DMS114 treated with DMSO at 0.1 percent for 48 hours (cell line): ENCODE data around the gene NOXO1.
"Not testable (repeated sequence)": the region's sequence is repeated elsewhere in the genome, so short reads cannot be mapped to it uniquely, and the experiment has no call there.

ENCODE experiments used
- DNase-seq: peaks from one replicate; lab custom pipeline; 2025; ENCODE audit not compliant: unreplicated experiment; lab: John Stamatoyannopoulos, UW

NOXO1 gene

DNA sequence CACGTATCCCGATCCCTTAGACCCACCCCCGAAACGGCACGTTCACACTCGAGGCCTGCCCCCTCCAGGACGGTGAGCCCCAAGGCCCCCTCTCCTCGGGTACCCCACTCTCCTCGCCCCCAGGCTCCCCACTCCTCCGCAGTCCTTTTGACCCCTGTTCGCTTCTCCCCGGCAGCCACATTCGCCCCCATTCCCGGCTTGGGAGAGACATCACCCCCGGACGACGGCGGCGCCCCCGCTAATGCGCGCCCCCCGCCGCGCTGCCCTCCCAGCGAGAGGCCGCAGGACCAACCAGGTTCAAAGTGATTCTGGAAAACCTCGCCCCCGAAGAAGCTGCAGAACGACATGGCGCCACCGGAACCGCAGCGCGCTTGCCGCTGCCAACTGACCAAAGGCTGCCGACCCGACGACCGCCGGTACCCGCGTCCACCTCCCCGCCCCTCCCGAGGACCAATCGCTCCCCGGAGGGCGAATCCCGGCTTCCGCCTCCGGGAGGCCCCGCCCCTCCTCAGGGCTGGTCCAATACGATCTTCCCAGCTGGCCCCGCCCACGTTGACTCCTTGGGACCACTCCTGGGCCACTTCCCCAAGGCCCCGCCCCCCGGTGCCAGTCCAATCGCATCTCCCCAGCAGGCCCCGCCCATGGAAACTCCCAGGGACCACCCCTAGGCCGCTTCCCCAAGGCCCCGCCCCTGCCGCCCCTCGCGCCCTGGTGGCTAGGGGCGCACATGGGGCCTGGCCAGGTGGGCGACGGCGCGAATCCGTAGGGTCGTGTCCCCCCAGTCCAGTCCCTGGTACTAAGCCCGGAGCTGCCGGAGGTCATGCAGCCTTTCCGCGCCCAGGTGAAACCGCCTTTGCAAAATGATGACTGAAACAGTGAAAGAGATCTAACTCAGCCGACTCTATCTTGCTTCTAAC, 38.2 kb downstream of the NOXO1 start, which contains the start of gene MSRB1:
Gene MSRB1, minus strand, starts transcription at position 390 of the 917 bp plus-strand sequence. Its CDS starts 43 bp downstream, at position 347.
- DNase-seq = peak; percentile 96

DNA sequence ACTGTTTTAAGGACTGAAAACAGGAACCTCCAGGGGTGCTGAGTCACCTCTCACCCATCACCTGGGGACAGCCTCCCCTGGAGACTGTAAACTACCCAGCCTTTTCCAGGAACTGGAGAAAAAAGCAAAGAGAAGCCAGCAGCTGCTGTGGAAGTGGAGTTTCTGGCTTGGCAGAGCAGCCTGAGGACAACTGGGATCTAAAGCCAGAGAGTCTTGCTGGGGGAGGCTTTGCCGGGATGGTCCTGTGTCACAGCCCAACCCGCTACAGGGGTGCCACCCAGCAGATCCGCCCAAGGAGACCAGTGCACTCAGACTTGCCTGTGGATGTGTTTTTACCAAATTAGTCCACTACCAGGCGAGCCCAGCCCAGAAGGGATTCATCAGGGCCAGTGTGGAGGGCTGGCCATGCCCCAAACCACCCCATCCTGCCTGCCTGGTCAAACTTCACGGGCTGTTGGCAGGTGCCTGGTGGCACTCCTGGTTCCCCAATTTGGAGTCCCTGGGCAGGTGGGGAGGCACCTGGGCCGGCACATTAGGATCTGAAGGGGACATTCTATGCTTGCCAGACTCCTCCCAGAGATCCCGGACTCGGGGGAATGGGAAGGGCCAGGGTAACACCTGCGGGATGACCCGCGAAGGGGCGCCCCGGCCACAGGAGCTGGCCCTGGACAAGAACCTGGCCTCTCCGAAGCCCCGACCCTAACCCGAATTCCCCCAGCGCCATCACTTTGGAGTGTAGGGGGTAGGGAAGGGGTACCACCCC, 39.0 kb downstream of the NOXO1 start:
- DNase-seq = no peak

DNA sequence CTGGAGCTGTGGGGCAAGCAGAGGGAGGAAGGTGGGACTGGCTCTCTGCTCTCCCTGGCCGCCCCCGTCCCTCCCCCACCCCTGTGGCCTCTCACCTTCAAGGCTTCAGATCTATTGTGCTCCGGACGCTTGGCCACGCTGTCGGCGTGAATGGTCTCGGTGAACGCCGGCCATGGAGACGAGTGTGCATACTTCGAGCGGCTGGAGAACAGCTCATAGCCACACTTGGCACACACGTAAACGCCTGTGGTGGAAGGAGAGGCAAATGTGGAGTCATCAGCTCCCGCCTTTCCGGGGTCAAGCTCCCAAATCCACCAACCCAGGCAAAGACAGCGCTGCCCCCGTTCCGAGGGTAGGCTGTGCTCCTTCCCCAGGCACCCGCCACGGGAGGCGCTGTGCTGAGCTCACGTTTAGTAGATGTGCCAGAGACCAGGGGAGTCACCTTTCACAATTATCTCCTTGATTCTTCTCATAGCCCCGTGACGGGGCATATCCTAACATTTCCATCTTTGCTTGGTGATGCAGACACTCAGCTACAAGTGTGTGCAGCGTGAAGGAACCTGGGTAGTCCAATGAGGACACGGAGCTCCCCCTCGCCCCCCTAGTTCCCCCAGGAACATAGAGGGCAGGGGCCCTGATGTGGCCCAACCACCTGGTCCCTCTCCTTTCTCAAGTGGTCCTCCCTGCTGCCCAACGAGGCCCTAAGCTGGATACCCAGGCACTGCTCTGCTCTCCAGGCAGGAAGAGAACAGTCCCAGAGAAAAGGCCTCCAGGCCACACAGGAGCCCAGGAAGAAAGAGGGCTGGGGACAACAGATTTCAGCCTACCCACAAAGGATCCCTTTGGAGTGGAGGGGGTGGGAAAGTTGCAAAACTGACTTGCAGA, 39.9 kb downstream of the NOXO1 start:
- no peak for DNase-seq

DNA sequence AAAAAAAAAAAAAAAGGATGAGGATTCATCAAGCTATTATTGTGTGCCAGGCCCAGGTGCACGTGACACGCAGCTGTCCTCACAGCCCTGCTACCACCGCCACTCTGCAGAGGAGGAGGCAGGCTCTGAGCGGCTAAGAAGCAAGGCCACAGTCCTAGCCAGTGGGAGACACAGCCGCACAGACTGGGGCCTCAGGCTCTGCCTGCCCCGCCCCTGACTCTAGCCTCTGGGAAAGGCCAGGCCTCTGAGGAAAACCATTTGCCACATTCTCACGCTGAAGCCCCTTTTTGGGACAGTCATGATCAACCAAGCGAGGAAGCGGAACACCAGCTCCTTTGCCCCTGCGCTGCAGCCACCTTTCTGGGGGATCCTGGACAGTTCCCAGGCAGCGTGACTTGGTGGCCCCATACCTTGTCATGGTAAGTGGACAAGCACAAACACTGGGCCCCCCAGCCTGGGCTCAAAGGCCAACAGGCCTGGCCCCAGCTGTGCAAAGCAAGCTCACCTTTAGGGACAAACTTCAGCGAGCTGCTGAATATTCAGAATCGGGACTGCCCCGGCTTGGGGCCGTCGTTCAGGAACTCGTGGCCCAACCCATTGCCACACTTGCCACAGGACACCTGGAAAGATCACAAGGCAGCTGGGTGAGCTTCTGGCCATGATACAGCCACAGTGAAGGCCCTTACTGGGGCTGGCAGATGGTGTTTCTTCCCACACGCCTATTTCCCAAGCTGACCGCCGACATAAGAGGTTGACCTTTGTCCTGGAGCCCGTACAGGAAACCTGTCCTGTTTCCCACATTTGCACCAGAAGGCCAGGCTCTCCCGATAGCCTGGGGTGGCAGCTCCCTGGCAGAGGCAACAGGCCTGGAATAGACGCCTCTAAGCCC, 40.8 kb downstream of the NOXO1 start:
- DNase-seq = no peak

DNA sequence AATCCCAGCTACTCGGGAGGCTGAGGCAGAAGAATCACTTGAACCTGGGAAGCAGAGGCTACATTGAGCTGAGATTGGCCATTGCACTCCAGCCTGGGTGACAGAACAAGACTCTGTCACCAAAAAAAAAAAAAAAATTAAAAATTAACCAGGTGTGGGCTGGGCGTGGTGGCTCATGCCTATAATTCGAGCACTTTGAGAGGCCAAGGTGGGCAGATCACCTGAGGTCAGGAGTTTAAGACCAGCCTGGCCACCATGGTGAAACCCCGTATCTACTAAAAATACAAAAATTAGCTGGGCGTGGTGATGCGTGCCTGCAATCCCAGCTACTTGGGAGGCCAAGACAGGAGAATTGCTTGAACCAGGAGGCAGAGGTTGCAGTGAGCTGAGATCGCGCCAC, 41.4 kb downstream of the NOXO1 start:
- DNase-seq = not testable (repeated sequence)

DNA sequence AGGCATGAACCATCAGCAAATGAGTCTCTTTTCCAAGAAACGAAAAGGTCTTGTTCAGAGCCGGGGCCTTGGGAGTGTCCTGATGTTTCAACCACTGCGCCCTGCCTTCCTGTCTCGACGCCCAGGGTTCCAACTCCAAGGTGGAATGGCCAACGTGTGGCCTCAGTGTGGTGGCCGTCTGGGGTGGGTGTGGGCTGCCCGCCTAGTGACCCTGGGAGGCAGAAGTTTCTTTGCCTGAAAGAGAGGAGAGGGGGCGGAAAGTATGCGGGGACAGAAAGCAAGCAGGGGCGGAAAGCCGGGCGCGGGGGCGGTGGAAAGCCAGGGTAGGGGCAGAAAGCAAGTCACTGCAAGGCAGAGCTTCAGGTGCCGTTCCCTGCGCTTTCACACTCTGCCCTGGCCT, 42.4 kb downstream of the NOXO1 start:
- DNase-seq = no peak

DNA sequence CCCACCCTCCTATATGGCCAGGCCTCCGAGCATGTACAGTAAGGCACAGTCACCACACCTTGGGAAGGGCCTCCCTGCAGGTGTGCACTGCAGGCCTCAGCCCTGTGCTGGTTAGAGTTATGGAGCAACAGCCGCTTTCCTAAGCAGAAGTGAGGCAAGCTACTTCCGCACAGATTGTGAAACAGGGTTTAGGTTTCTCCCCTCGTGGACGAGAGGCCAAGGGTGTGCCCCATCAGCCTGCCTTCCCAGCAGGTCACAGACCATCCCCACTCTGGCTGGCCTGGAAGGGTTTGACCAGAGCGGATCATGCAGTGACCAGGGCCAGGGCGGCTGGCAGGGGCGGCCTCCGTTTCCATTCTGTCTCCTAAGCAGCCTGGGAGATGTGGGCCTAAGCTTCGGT, 43.0 kb downstream of the NOXO1 start:
- no peak for DNase-seq

DNA sequence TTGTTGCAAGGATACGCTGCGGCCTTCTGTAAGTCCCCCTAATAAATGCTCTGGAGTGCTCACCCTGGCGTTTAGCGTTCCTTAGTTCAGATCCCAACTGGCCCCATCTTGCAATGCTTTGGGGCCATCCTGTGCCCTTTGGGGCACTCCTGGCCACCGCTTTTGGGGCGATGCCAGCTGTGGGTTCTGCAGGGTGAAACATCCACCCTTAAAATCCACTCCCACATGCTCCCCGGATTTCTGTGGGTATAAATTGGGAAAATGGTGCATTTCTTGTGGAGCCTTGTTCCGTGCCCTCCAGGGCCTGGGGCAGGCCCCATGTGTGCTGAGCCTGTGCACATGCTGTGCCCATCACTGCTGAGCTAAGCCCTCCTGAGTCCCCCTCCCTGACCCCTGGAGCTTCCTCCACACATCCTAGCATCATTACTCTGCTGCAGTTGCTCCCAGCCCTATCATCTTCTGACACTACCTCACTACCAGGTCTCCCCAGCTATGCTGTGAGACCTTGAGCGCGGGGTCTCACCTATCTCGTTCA, 44.3 kb downstream of the NOXO1 start:
- no peak for DNase-seq

DNA sequence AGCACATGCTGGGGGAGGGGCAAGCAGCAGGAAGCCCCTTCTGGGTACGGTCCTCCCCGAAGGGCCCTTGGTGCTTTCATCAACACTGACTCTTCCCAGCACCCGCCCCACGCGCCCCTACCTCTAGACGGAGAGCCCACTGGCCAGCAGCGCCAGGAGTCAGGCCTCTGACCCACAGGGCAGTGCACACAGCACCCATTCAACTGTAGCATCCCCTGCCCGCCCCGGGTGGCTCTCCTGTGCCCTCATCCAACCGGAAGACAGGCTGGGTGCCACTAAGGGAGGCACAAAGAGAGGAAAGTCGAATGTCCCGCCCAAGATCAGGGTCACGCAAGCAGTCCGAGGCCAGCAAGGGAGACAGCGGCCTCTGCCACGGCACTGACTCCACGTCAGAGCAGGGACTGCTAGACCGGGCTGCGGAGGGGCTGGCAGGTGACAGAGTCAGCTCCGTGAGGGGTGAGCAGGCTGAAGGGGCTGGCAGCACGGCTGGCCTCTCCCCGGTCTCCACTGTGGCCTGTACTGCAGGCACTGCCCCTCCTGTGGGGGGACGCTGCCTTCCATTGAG, 48.1 kb downstream of the NOXO1 start:
- DNase-seq = no peak

DNA sequence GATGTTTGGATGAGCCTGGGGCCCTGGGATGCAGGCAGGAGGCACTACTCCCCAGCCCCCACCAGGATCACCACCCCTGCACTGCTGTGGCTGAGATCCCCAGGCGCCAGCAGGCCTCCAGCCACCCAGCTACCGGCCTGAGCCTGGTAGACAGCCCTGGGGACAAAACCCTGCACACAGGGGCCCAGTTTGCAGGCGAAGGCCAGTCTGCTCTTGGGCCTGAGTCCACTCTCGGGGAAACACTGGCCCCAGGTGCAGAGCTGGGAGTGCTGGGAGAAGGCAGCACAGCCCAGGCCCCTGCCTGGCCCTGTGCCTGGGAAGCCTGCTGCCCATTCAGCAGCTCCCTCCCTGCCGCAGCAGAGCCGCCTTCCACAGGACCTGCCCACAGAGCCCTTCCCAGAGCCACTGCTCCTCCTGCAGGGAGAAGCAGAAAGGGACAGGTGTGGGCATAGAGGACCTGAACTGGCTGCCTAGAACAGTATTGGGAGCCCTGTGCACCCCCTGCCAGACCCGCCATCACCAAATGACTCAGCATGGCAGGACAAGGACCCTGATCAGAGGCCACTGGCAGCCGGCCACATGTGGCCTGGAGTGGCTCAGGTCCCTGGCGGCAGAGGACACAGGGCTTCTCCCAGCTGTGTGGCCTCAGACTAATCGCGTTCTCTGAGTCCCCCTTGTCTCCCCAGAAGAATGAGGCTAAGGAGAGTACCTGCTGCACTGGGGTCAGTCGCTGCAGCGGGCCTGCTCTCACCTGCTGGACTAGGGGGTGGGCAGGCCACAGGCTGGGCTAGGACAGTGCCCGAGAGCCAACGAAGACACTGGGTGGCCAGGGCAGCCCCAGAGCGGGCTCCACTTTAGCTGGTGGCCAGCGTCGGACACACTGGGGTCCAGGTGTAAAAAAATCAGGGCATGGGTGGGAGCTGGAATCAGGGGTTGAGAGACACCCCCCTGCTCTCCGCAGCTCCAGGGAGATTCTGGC, 48.9 kb downstream of the NOXO1 start:
- DNase-seq = no peak

DNA sequence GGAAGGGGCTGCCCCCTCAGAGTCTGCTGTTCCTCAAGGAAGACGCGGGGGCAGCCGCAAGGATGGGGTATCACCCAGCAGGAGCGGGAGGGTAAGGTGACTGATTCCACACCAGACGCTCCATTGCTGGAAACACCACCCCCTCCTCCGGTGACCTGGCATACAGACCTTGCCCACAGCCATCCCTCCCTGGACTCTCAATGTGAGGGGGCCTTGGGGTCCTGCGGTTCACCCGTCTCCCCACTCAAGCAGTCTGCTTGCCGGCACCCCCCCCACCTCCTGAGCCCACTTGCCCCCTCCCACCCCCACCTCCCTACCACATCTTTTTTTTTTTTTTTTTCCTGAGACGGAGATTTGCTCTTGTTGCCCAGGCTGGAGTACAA, 50.9 kb downstream of the NOXO1 start:
- no peak for DNase-seq

DNA sequence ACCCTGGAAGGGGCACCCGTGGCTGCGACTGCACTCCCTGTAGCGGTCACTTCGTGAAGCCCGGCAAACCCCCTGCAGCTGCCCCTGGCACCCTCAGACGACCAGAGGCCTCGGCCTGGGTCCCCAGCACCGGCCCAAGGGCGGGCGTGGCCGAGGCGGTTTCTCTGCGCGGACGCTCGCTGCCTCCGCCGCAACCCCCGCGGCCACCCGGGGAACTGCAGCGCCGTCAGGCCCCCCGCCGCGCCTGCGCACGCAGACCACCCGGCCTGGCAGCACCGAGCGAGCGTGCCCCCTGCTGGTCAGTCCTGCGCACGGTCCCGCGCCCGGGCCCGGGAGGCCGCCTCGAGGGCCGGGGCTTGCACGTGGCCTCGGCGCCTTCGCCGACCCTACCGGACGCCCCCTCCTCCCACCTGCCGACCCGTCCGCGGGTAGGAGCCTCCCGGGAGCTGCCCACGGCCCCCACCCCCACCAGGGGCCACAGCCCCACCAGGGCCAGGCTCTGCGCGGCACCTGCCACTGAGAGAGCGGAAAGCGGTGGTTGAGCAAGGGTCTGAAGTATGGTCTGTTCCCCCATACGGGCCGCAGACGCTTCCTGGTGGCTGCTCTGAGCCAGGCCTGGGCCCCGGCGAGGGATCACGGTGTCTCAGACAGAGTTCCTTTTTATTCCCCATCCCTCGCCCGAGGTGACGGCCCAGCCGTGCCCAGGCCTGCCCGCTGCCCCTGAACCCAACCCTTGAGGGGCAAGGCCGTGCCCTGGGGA, 51.5 kb downstream of the NOXO1 start:
- peak; percentile 42 for DNase-seq

DNA sequence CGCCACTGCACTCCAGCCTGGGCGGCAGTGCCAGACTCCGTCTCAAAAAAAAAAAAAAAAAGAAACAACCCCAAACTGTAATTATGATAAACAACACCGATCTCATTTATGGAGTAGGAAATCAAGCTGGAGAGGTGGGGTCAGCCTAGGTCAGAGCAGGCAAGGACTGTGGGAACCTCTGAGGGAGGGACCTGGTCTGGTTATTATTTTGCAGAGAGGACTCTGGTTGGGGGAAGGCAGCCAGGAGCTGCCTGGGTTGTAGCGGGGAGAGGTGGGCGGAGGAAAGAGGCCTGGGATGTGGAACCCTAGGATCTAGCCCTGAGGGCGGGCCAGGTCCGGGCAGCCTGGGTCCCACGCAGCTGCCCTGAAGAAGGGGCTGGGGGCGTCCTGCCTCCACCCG, 52.2 kb downstream of the NOXO1 start:
- DNase-seq = peak; percentile 15
